Fibroblast of villous mesenchyme (primary cell): Measurements from ENCODE around the gene UBASH3B. TPM values are rescaled to one million over a fixed set of nuclear protein-coding genes. Genes with fewer than 3 reads are reported as not detected.

ENCODE experiments used
- DNase-seq: peaks from one replicate; pipeline ENCODE4 v3.0.0-alpha.2; 2010; ENCODE audit warnings: low read depth
- H3K4me3 ChIP-seq: 2 replicates; pipeline ENCODE4 v1.5.1; 2011; ENCODE audit warnings: low read depth, mild to moderate bottlenecking, low read length
- CTCF ChIP-seq: IDR thresholded peaks from 2 replicates; pipeline ENCODE4 v1.5.1; 2012; ENCODE audit warnings: low read depth, mild to moderate bottlenecking, low read length; ENCODE audit not compliant: insufficient read depth
- total RNA-seq: library from RNA; depleted of rRNA; stranded (reverse); fragments of >200 nt; gene quantifications from 2 replicates; pipeline ENCODE4 v1.2.3, GENCODE V29; 2012

The UBASH3B gene
- total RNA-seq, 1 donor: 30.7 TPM

DNA sequence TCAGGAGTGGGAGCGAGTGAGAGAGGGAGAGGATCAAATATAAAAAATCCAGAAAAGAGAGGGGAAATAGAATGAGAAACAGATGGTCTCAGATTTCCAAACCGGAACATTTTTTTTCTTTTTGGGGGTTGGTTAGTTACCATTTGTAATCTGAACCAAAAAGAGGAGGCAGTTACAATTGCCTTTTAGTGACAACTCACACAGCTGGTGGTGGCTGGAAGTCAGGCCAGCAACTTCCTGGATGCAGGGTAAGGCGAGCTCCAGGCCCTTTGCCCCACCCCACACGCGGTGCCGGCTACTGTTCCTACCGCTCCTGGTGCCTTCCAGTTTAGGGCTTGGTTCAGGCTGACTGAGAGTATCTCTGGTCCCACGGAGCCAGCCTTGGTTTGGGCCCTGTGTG, 21.0 kb upstream of the UBASH3B start:
- DNase-seq: peak; percentile 62
- no peak overlapping the region for H3K4me3 ChIP-seq
- TF ChIP-seq CTCF: no peak

- DNase-seq: no peak
- no peak for TF ChIP-seq CTCF
- H3K4me3 ChIP-seq: no peak overlapping the region
Observed at GRCh38 chr11:122637541-122637940, 18.0 kb upstream of the UBASH3B start.

DNA sequence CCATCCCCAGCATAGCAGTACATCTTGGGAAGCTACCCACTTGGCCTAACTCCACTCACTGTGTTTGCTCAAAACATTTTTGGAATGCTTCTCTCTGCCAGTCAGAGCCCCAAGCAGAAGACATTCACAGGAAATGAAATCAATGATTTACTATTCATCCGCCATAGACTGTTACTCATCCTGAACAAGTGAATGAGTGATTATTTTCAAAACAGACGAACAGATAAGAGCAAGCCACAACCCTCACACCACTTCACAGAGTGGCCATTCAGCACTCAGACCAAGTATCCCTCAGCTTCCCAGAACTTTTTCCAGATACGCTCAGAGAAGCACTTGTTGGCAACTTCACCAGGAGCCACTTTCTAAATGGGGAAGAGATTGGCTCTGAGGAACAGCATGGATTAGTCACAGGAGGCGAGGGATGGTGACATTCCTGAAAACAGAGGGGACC, 13.0 kb upstream of the UBASH3B start:
- DNase-seq: peak; percentile 65
- H3K4me3 ChIP-seq: no peak overlapping the region
- TF ChIP-seq CTCF: no peak

DNA sequence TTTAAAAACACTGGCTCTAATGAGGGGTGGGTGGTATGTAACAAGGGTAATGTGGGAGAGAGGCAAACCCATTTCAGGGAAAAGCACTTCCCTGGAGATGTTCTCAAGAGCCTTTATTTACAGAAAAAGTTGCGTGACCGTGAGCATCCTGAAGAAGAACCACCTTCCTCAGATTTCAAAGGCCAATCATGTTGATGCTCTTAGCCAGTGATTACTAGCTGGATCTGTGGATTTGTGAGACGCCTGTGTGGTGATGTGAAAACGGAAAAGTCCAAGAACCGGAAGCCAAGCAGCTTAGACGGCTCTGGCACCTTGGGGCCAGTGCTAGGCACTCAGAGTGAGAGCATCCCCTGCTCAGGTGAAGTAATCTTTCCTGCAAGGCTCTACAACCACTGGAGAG, 12.6 kb upstream of the UBASH3B start:
- DNase-seq: no peak
- no peak overlapping the region for H3K4me3 ChIP-seq

GRCh38 chr11:122645847-122646246, 9.7 kb upstream of the UBASH3B start:
- DNase-seq: no peak
- no peak for TF ChIP-seq CTCF
- H3K4me3 ChIP-seq: no peak overlapping the region

More for the DNA sequence above, 12.6 kb upstream of the UBASH3B start:
- no peak for TF ChIP-seq CTCF

DNA sequence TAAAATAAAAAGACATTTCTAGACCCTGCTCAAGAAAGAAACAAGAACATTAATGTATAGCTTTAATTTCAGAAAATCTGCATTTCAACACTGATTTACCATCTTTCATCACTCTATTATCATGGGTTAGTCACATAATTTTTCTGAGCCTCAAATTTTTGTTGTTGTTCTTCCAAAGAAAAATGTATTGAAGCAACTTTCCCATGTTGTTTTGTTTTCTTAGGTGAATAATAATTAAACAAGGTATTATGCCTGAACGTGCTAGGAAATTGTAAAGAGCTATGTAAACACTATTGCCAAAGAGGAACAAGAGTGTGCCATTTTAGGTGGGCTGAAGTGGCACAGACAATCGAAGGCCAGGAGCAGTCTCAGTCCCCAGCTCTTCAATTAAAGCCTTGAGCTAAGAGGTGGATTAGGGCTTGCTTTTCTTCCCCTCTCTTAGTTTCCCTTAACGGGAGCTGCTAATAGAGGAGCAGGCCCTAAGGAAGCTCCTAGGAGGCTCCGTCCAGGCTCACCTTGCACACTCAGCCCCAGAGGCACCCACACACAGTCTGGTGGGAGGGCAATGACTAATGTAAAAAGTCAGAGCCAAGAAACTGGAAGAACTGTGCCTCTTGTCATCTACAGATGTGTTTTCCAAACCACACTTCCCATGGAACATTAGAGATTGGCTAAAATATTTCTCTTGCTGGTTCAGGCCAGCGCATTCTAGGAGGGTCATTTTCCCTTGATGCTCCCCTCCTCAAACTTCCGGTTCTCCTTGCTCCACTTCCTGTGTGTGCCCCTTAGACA, 8.8 kb upstream of the UBASH3B start:
- H3K4me3 ChIP-seq: no peak overlapping the region
- peak; percentile 1 for TF ChIP-seq CTCF
- DNase-seq: no peak
